Activated B cell treated with CpG ODN at 0.5 μM for 24 hours (primary cell): ENCODE results near the gene ADM2. TPM values are rescaled to one million over a fixed set of nuclear protein-coding genes. Genes with fewer than 3 reads are reported as not detected.

Experiments used
- ATAC-seq: fragments of 200-7000 bp; cut with Tn5 transposase; one replicate; pipeline ENCODE4 v1.10.0; 2021; ENCODE audit warnings: low read depth, mild to moderate bottlenecking, moderate library complexity
- CTCF ChIA-PET: fragments of 350-600 bp; sonication (Branson Sonifier 250); formaldehyde crosslinking; loops from one replicate; lab custom pipeline; 2021; ENCODE audit warnings: antibody characterized with exemption; lab: Charles Lee
- POLR2A ChIA-PET: fragments of 350-600 bp; sonication (Branson Sonifier 250); formaldehyde crosslinking; loops from one replicate; lab custom pipeline; 2021; ENCODE audit warnings: antibody characterized with exemption; lab: Charles Lee
- DNase-seq: peaks from one replicate; pipeline ENCODE4 v3.0.0; 2022
- H3K27ac Mint-ChIP-seq: one replicate; pipeline ENCODE4 v1.8.0; 2020; ENCODE audit warnings: mixed read lengths
- H3K27me3 Mint-ChIP-seq: one replicate; pipeline ENCODE4 v1.8.0; 2021; ENCODE audit warnings: mixed read lengths
- H3K36me3 Mint-ChIP-seq: one replicate; pipeline ENCODE4 v1.8.0; 2021; ENCODE audit warnings: low read depth, mixed read lengths
- H3K4me1 Mint-ChIP-seq: one replicate; pipeline ENCODE4 v1.8.0; 2021; ENCODE audit warnings: mixed read lengths
- H3K4me3 Mint-ChIP-seq: one replicate; pipeline ENCODE4 v1.8.0; 2020; ENCODE audit warnings: mild to moderate bottlenecking, mixed read lengths
- H3K9me3 Mint-ChIP-seq: one replicate; pipeline ENCODE4 v1.8.0; 2020; ENCODE audit warnings: mixed read lengths
- CTCF ChIP-seq: fragments of 200-600 bp; IDR thresholded peaks from one replicate; pipeline ENCODE4 v1.8.0; 2022; ENCODE audit warnings: antibody characterized with exemption, mild to moderate bottlenecking
- intact Hi-C: fragments of 100-400 bp; cut with micrococcal nuclease; formaldehyde crosslinking; loops from one replicate; pipeline ENCODE4 v1.15.1; 2024
- total RNA-seq: library from RNA; stranded (reverse); gene quantifications from 2 replicates; pipeline ENCODE4 v1.2.3, GENCODE V29; 2022

Gene ADM2
- total RNA-seq, 1 donor from 2014 or later: 5.2 TPM

- peak overlapping the region; percentile 99 for H3K27ac Mint-ChIP-seq
- peaks cover 4% of the 10 kb centered on the region for H3K36me3 Mint-ChIP-seq
- no peak for TF ChIP-seq CTCF
- H3K27me3 Mint-ChIP-seq: no peaks in the 10 kb centered on the region
- no peaks in the 10 kb centered on the region for H3K9me3 Mint-ChIP-seq
- ATAC-seq: no peak
- peaks cover 61% of the 10 kb centered on the region for H3K4me1 Mint-ChIP-seq
- CTCF ChIA-PET: interaction anchor here (1.0 to 1.7 kb wide), 2 partner anchors 9 to 11 kb away, joined by 4 to 6 read pairs; partner anchors contain the start of gene SCO2
- peak overlapping the region; percentile 63 for H3K4me3 Mint-ChIP-seq
- DNase-seq: no peak
- intact Hi-C loops: no loop called here
- POLR2A ChIA-PET: interaction anchor here (0.6 to 13.6 kb wide), 6 partner anchors 10 to 241 kb away, joined by 3 to 946 read pairs (median 5); partner anchors contain the start of genes KLHDC7B, SCO2 and SYCE3
These were observed 53.8 kb downstream of the ADM2 start for GRCh38 chr22:50535113-50535512.

Other genes starting within 250 kb of the ADM2 start
- gene TUBGCP6, start 236.5 kb upstream of the ADM2 start, total RNA-seq: 87.5 and 103 TPM in 2 replicates
- 65.0 and 68.2 TPM in 2 replicates for gene HDAC10, start 230.3 kb upstream of the ADM2 start, total RNA-seq
- gene MAPK12, start 219.9 kb upstream of the ADM2 start, total RNA-seq: 4.1 and 4.4 TPM in 2 replicates
- 10.7 and 11.3 TPM in 2 replicates for gene MAPK11, start 211.2 kb upstream of the ADM2 start, total RNA-seq
- gene PLXNB2, start 173.9 kb upstream of the ADM2 start, total RNA-seq: 18.6 and 20.6 TPM in 2 replicates
- gene DENND6B, start 154.5 kb upstream of the ADM2 start, total RNA-seq: 3.2 and 5.2 TPM in 2 replicates
- gene PPP6R2, start 138.2 kb upstream of the ADM2 start, total RNA-seq: 64.0 and 77.3 TPM in 2 replicates
- gene SBF1, start 6.5 kb upstream of the ADM2 start, total RNA-seq: 114 and 144 TPM in 2 replicates
- gene MIOX, start 5.3 kb downstream of the ADM2 start, total RNA-seq: 0.15 and 0.22 TPM in 2 replicates
- 76.6 and 81.0 TPM in 2 replicates for gene LMF2, start 26.2 kb downstream of the ADM2 start, total RNA-seq
- gene NCAPH2, start 26.7 kb downstream of the ADM2 start, total RNA-seq: 63.9 and 68.2 TPM in 2 replicates
- gene SCO2, start 44.1 kb downstream of the ADM2 start, total RNA-seq: 7.1 and 11.6 TPM in 2 replicates
- 91.8 and 92.9 TPM in 2 replicates for gene TYMP, start 48.5 kb downstream of the ADM2 start, total RNA-seq
- gene KLHDC7B, start 64.4 kb downstream of the ADM2 start, total RNA-seq: 4.9 and 5.2 TPM in 2 replicates
- gene SYCE3, start 81.4 kb downstream of the ADM2 start, total RNA-seq: not detected in 2 replicates
- 32.2 and 33.5 TPM in 2 replicates for gene CPT1B, start 96.9 kb downstream of the ADM2 start, total RNA-seq
- gene CHKB, start 101.3 kb downstream of the ADM2 start, total RNA-seq: 138 and 158 TPM in 2 replicates
- 0.18 and 0.20 TPM in 2 replicates for gene MAPK8IP2, start 119.2 kb downstream of the ADM2 start, total RNA-seq
- 49.0 and 50.9 TPM in 2 replicates for gene ARSA, start 146.6 kb downstream of the ADM2 start, total RNA-seq
- not detected in 2 replicates for gene SHANK3, start 191.3 kb downstream of the ADM2 start, total RNA-seq